Keratinocyte (primary cell): ENCODE measurements around the gene APOA5. TPM values are rescaled to one million over a fixed set of nuclear protein-coding genes. Genes with fewer than 3 reads are reported as not detected.

Experiments
- DNase-seq: peaks from one replicate; pipeline ENCODE4 v3.0.0-alpha.2; 2011; ENCODE audit warnings: low read depth, missing footprints, low spot score
- FAIRE-seq: peaks from 2 replicates; lab custom pipeline; 2011; peaks lifted over from hg19 to GRCh38; lab: Jason Lieb, UNC
- H2AFZ ChIP-seq: 2 replicates; pipeline ENCODE4 v1.6.0; 2012; ENCODE audit warnings: low read length, control low read depth, inconsistent platforms; ENCODE audit not compliant: control insufficient read depth
- H3K27ac ChIP-seq: 2 replicates; pipeline ENCODE4 v1.5.1; 2011; ENCODE audit warnings: low read length; ENCODE audit not compliant: control insufficient read depth, insufficient read depth
- H3K27me3 ChIP-seq: 3 replicates; pipeline ENCODE4 v1.6.0; 2011; ENCODE audit warnings: low read length; ENCODE audit not compliant: control insufficient read depth, insufficient read depth; ENCODE audit errors: extremely low read depth
- H3K36me3 ChIP-seq, 2 experiments: 2 replicates in 1 of 2; 3 replicates in 1 of 2; pipeline ENCODE4 v1.5.1; 2011; ENCODE audit warnings: low read length in 2 of 2, mild to moderate bottlenecking in 1 of 2; ENCODE audit not compliant: control insufficient read depth in 2 of 2, insufficient read depth in 2 of 2; ENCODE audit errors: extremely low read depth in 1 of 2
- H3K4me1 ChIP-seq: 3 replicates; pipeline ENCODE4 v1.5.1; 2011; ENCODE audit warnings: low read length; ENCODE audit not compliant: control insufficient read depth, insufficient read depth; ENCODE audit errors: extremely low read depth
- H3K4me2 ChIP-seq: 3 replicates; pipeline ENCODE4 v1.6.0; 2011; ENCODE audit warnings: low read depth, low read length; ENCODE audit not compliant: control insufficient read depth, insufficient read depth; ENCODE audit errors: extremely low read depth
- H3K4me3 ChIP-seq, 3 experiments: fragments of 200-600 bp in 1 of 3; sonication (generic) in 1 of 3; 2 replicates in 2 of 3; 3 replicates in 1 of 3; pipeline ENCODE4 v1.5.1; 2011 to 2016; ENCODE audit warnings: low read length in 3 of 3, mild to moderate bottlenecking in 3 of 3, control low read depth in 2 of 3, inconsistent platforms in 1 of 3, low read depth in 1 of 3, mixed read lengths in 1 of 3, mixed run types in 1 of 3, moderate library complexity in 1 of 3; ENCODE audit not compliant: control insufficient read depth in 2 of 3, insufficient read depth in 2 of 3; ENCODE audit errors: extremely low read depth in 1 of 3
- H3K79me2 ChIP-seq: 2 replicates; pipeline ENCODE4 v1.6.0; 2012; ENCODE audit warnings: low read length; ENCODE audit not compliant: control insufficient read depth, insufficient read depth
- H3K9ac ChIP-seq: 3 replicates; pipeline ENCODE4 v1.6.0; 2011; ENCODE audit warnings: low read length; ENCODE audit not compliant: control insufficient read depth, insufficient read depth; ENCODE audit errors: extremely low read depth
- H3K9me1 ChIP-seq: 3 replicates; pipeline ENCODE4 v1.6.0; 2011; ENCODE audit warnings: low read length; ENCODE audit not compliant: control insufficient read depth, insufficient read depth; ENCODE audit errors: extremely low read depth
- H3K9me3 ChIP-seq: 2 replicates; pipeline ENCODE4 v1.5.1; 2012; ENCODE audit warnings: low read depth, low read length; ENCODE audit not compliant: control insufficient read depth
- H4K20me1 ChIP-seq: 3 replicates; pipeline ENCODE4 v1.6.0; 2011; ENCODE audit warnings: low read length; ENCODE audit not compliant: control insufficient read depth, insufficient read depth; ENCODE audit errors: extremely low read depth
- CTCF ChIP-seq, 3 experiments: IDR thresholded peaks in 1 of 3; conservative IDR thresholded peaks in 1 of 3; optimal IDR thresholded peaks in 1 of 3; 2 replicates in 2 of 3; 3 replicates in 1 of 3; pipeline versions ENCODE3 to v1.5.1; 2011; ENCODE audit warnings: low read length in 3 of 3, mild to moderate bottlenecking in 3 of 3, moderate library complexity in 2 of 3, control low read depth in 1 of 3, inconsistent platforms in 1 of 3; ENCODE audit not compliant: insufficient read depth in 2 of 3; ENCODE audit errors: extremely low read depth in 1 of 3
- EZH2 ChIP-seq: IDR thresholded peaks from one replicate; pipeline ENCODE4 v1.6.1; 2012; ENCODE audit warnings: inconsistent platforms, mild to moderate bottlenecking, low read length, moderate library complexity
- dilution Hi-C: fragments of 300-500 bp; cut with MboI; formaldehyde crosslinking; loops from one replicate; pipeline ENCODE4 v1.7.0; 2020; ENCODE audit warnings: low sequenced_read_pairs; ENCODE audit not compliant: extremely low pct_ligation_motif_present
- polyA plus RNA-seq, 5 experiments: library from polyadenylated mRNA; depleted of rRNA in 3 of 5; stranded (reverse) in 3 of 5; stranded (forward) in 1 of 5; unstranded in 1 of 5; fragments of >200 nt; gene quantifications; 1 replicate in 1 of 5; 2 replicates in 3 of 5; 3 replicates in 1 of 5; pipeline versions ENCODE4 v1.2.1 to v1.2.3, GENCODE V29; 2011 to 2012; ENCODE audit warnings: missing spikeins in 2 of 5, low read depth in 1 of 5, low replicate concordance in 1 of 5

Gene APOA5
- polyA plus RNA-seq, 1 donor (not counting 4 experiments of a cell fraction or from before 2014, with no cell fraction given), result not detected

GRCh38 chr11:116825434-116825833 is 33.8 kb upstream of the APOA5 start:
- TF ChIP-seq EZH2 (no peak), CTCF (optimal IDR thresholded peaks at IDR 0.05 in 1 of 3, IDR thresholded peaks at IDR 0.05 in 1 of 3, conservative IDR thresholded peaks at IDR 0.05 in 1 of 3; ENCODE audit: extremely low read depth in 1 of 3, insufficient read depth in 2 of 3, low read length in 3 of 3) (no peak)

GRCh38 chr11:116823031-116823843 is 31.6 kb upstream of the APOA5 start, which contains the start of gene APOA4:
Gene APOA4 (minus strand): TSS chr11:116823304. CDS start chr11:116823191, 113 bp downstream.
- TF ChIP-seq CTCF (optimal IDR thresholded peaks at IDR 0.05 in 1 of 3, IDR thresholded peaks at IDR 0.05 in 1 of 3, conservative IDR thresholded peaks at IDR 0.05 in 1 of 3; ENCODE audit: extremely low read depth in 1 of 3, insufficient read depth in 2 of 3, low read length in 3 of 3) (no peak), EZH2 (no peak)
- no peak for DNase-seq
- no peak for FAIRE-seq
- H3K27me3 ChIP-seq, result no peaks in the 10 kb centered on the region
- no peak within 1 kb of the TSS for H3K4me3 ChIP-seq
- H3K9me1 ChIP-seq, result no peaks in the 10 kb centered on the region
- no peaks in the 10 kb centered on the region for H3K9me3 ChIP-seq
- no peaks in the 10 kb centered on the region for H3K36me3 ChIP-seq
- no peaks in the 10 kb centered on the region for H4K20me1 ChIP-seq
- no peaks in the 10 kb centered on the region for H3K4me1 ChIP-seq
- no peak within 1 kb of the TSS for H3K4me2 ChIP-seq
- no peak within 1 kb of the TSS for H3K27ac ChIP-seq
- H3K9ac ChIP-seq, result no peak within 1 kb of the TSS
- H3K79me2 ChIP-seq, result no peaks in the 10 kb centered on the region
- no peak within 1 kb of the TSS for H2AFZ ChIP-seq
- dilution Hi-C loops, result no loop called here

More at GRCh38 chr11:116825434-116825833, 33.8 kb upstream of the APOA5 start:
- Histone ChIP-seq H3K9ac (no peak overlapping the region), H3K4me1 (no peaks in the 10 kb centered on the region), H3K9me1 (no peaks in the 10 kb centered on the region), H4K20me1 (no peaks in the 10 kb centered on the region), H3K27me3 (no peaks in the 10 kb centered on the region), H3K4me3 (no peak overlapping the region), H3K79me2 (no peaks in the 10 kb centered on the region), H3K4me2 (no peak overlapping the region), H3K36me3 (no peaks in the 10 kb centered on the region), H3K9me3 (no peaks in the 10 kb centered on the region), H3K27ac (no peak overlapping the region), H2AFZ (no peak overlapping the region)
- FAIRE-seq, result no peak
- dilution Hi-C loops, result no loop called here
- DNase-seq, result no peak
